ENCODE measurements around the gene RAB1A.
"Not testable (repeated sequence)": the region's sequence is repeated elsewhere in the genome, so short reads cannot be mapped to it uniquely, and the experiment has no call there.

GRCh38 chr2:65174031-65174430, 44.1 kb upstream of the RAB1A start:
- TF ChIP-seq CTCF, POLR2A (IDR thresholded peaks at IDR 0.05): not testable (repeated sequence)

All from uterus (tissue), 2 donors.